HG02973 (cell line): Measurements from ENCODE around the gene RNF183.

Experiments
- ATAC-seq: cut with Tn5 transposase; IDR thresholded peaks from one replicate; pipeline ENCODE4 v1.9.1; 2021; ENCODE audit warnings: moderate library complexity; ENCODE audit not compliant: unreplicated experiment

RNF183 gene

GRCh38 chr9:113302792-113303418 is at the start of gene RNF183:
Gene RNF183 (minus strand): TSS chr9:113303376. CDS start chr9:113298184, 5,192 bp downstream.
- no peak for ATAC-seq

GRCh38 chr9:113352411-113352810 is 49.2 kb upstream of the RNF183 start:
- ATAC-seq, result no peak

GRCh38 chr9:113352006-113352405 is 48.8 kb upstream of the RNF183 start:
- no peak for ATAC-seq

- ATAC-seq, result no peak
Observed at GRCh38 chr9:113350937-113351336, 47.8 kb upstream of the RNF183 start.

GRCh38 chr9:113350107-113350661 is 47.0 kb upstream of the RNF183 start:
- ATAC-seq, result no peak

- no peak for ATAC-seq
Observed at GRCh38 chr9:113349445-113350094, 46.4 kb upstream of the RNF183 start, which contains the start of gene BSPRY. Gene BSPRY (plus strand): TSS chr9:113349541. CDS start chr9:113349580, 39 bp downstream.

- ATAC-seq, result no peak
Observed at GRCh38 chr9:113349066-113349444, 45.9 kb upstream of the RNF183 start.

- ATAC-seq, result no peak
Observed at GRCh38 chr9:113348437-113348836, 45.3 kb upstream of the RNF183 start.

- ATAC-seq, result no peak
Observed at GRCh38 chr9:113345671-113346070, 42.5 kb upstream of the RNF183 start.

GRCh38 chr9:113345190-113345589 is 42.0 kb upstream of the RNF183 start:
- no peak for ATAC-seq

- no peak for ATAC-seq
Observed at GRCh38 chr9:113343732-113344231, 40.6 kb upstream of the RNF183 start.

GRCh38 chr9:113341712-113342410 is 38.7 kb upstream of the RNF183 start:
- ATAC-seq, result no peak

GRCh38 chr9:113340011-113340699 is 37.0 kb upstream of the RNF183 start, which contains the start of gene WDR31:
Gene WDR31 (minus strand): TSS chr9:113340275. CDS start chr9:113332022, 8,253 bp downstream.
- ATAC-seq, result peak; percentile 97

GRCh38 chr9:113337714-113338113 is 34.5 kb upstream of the RNF183 start:
- ATAC-seq, result no peak

GRCh38 chr9:113331780-113332179 is 28.6 kb upstream of the RNF183 start:
- no peak for ATAC-seq

- no peak for ATAC-seq
Observed at GRCh38 chr9:113328045-113328782, 25.0 kb upstream of the RNF183 start.

GRCh38 chr9:113326230-113326629 is 23.1 kb upstream of the RNF183 start:
- no peak for ATAC-seq

GRCh38 chr9:113322671-113323070 is 19.5 kb upstream of the RNF183 start:
- ATAC-seq, result no peak

- no peak for ATAC-seq
Observed at GRCh38 chr9:113320051-113320450, 16.9 kb upstream of the RNF183 start.

GRCh38 chr9:113319054-113319453 is 15.9 kb upstream of the RNF183 start:
- ATAC-seq, result no peak
